HEK293 (cell line): ENCODE measurements around the gene STUB1.

Experiments
- HOXD13 ChIP-seq: sonication (generic); formaldehyde crosslinking; IDR thresholded peaks from 2 replicates; pipeline ENCODE4 v1.8.0; 2022; ENCODE audit warnings: missing genetic modification reagents, borderline replicate concordance
- REST ChIP-seq: fragments of 450-650 bp; formaldehyde crosslinking; IDR thresholded peaks from 2 replicates; pipeline ENCODE4 v1.5.1; 2016; ENCODE audit warnings: missing biosample characterization, missing genetic modification characterization
- SCRT2 ChIP-seq: fragments of 450-650 bp; formaldehyde crosslinking; IDR thresholded peaks from 2 replicates; pipeline ENCODE4 v1.5.1; 2016; ENCODE audit warnings: missing biosample characterization, missing genetic modification characterization
- YY2 ChIP-seq: fragments of 450-650 bp; formaldehyde crosslinking; IDR thresholded peaks from 2 replicates; pipeline ENCODE4 v1.5.1; 2016; ENCODE audit warnings: missing biosample characterization, missing genetic modification characterization
- ZBTB6 ChIP-seq: fragments of 450-650 bp; formaldehyde crosslinking; IDR thresholded peaks from 2 replicates; pipeline ENCODE4 v1.5.1; 2017; ENCODE audit warnings: missing biosample characterization, missing genetic modification characterization
- ZBTB7A ChIP-seq: fragments of 450-650 bp; formaldehyde crosslinking; IDR thresholded peaks from 2 replicates; pipeline ENCODE4 v1.5.1; 2016; ENCODE audit warnings: low read depth, missing biosample characterization, missing genetic modification characterization
- ZFP37 ChIP-seq: fragments of 450-650 bp; formaldehyde crosslinking; IDR thresholded peaks from 2 replicates; pipeline ENCODE4 v1.5.1; 2016; ENCODE audit warnings: missing biosample characterization, missing genetic modification characterization
- ZFP41 ChIP-seq: fragments of 450-650 bp; formaldehyde crosslinking; IDR thresholded peaks from 2 replicates; pipeline ENCODE4 v1.5.1; 2016; ENCODE audit warnings: missing biosample characterization, missing genetic modification characterization, borderline replicate concordance
- ZNF132 ChIP-seq: fragments of 450-650 bp; formaldehyde crosslinking; IDR thresholded peaks from 2 replicates; pipeline ENCODE4 v1.5.1; 2017; ENCODE audit warnings: missing biosample characterization, missing genetic modification characterization, borderline replicate concordance
- ZNF157 ChIP-seq: fragments of 450-650 bp; formaldehyde crosslinking; IDR thresholded peaks from 2 replicates; pipeline ENCODE4 v1.5.1; 2016; ENCODE audit warnings: missing biosample characterization, missing genetic modification characterization
- ZNF16 ChIP-seq: fragments of 450-650 bp; formaldehyde crosslinking; IDR thresholded peaks from 2 replicates; pipeline ENCODE4 v1.5.1; 2016; ENCODE audit warnings: low read depth, missing biosample characterization, missing genetic modification characterization
- ZNF266 ChIP-seq: fragments of 450-650 bp; formaldehyde crosslinking; IDR thresholded peaks from 2 replicates; pipeline ENCODE4 v1.5.1; 2016; ENCODE audit warnings: missing biosample characterization, missing genetic modification characterization, low read depth
- ZNF341 ChIP-seq: fragments of 450-650 bp; formaldehyde crosslinking; IDR thresholded peaks from 2 replicates; pipeline ENCODE4; 2016; ENCODE audit warnings: low read depth, missing biosample characterization, missing genetic modification characterization
- ZNF394 ChIP-seq: fragments of 450-650 bp; formaldehyde crosslinking; IDR thresholded peaks from 2 replicates; pipeline ENCODE4 v1.5.1; 2016; ENCODE audit warnings: missing biosample characterization, missing genetic modification characterization, mild to moderate bottlenecking, moderate library complexity, borderline replicate concordance
- ZNF398 ChIP-seq: fragments of 450-650 bp; formaldehyde crosslinking; IDR thresholded peaks from 2 replicates; pipeline ENCODE4 v1.5.1; 2017; ENCODE audit warnings: missing biosample characterization, missing genetic modification characterization
- ZNF423 ChIP-seq: fragments of 450-650 bp; formaldehyde crosslinking; IDR thresholded peaks from 2 replicates; pipeline ENCODE4 v1.5.1; 2016; ENCODE audit warnings: missing biosample characterization, missing genetic modification characterization
- ZNF544 ChIP-seq: fragments of 450-650 bp; formaldehyde crosslinking; IDR thresholded peaks from 2 replicates; pipeline ENCODE4 v1.5.0; 2017; ENCODE audit warnings: missing biosample characterization, missing genetic modification characterization
- ZNF561 ChIP-seq: fragments of 450-650 bp; IDR thresholded peaks from 2 replicates; pipeline ENCODE4 v1.5.1; 2018; ENCODE audit warnings: missing biosample characterization, missing genetic modification characterization, borderline replicate concordance
- ZNF571 ChIP-seq: fragments of 450-650 bp; formaldehyde crosslinking; IDR thresholded peaks from 2 replicates; pipeline ENCODE4 v1.5.0; 2017; ENCODE audit warnings: missing biosample characterization, missing genetic modification characterization
- ZNF610 ChIP-seq: fragments of 450-650 bp; formaldehyde crosslinking; IDR thresholded peaks from 2 replicates; pipeline ENCODE4 v1.5.1; 2016; ENCODE audit warnings: missing biosample characterization, missing genetic modification characterization, borderline replicate concordance
- ZXDB ChIP-seq: fragments of 450-650 bp; formaldehyde crosslinking; IDR thresholded peaks from 2 replicates; pipeline ENCODE4 v1.5.1; 2016; ENCODE audit warnings: missing biosample characterization, missing genetic modification characterization
- TF ChIP-seq, protein P1 (sequence below): fragments of 450-650 bp; formaldehyde crosslinking; IDR thresholded peaks from 2 replicates; pipeline ENCODE4; 2016; ENCODE audit warnings: missing biosample characterization, missing genetic modification characterization
- TF ChIP-seq, protein P2 (sequence below): fragments of 450-650 bp; formaldehyde crosslinking; optimal IDR thresholded peaks from 2 replicates; pipeline ENCODE3; 2016; ENCODE audit warnings: missing biosample characterization, mild to moderate bottlenecking, missing genetic modification characterization
- TF ChIP-seq, protein P3 (sequence below): fragments of 450-650 bp; formaldehyde crosslinking; IDR thresholded peaks from 2 replicates; pipeline ENCODE4 v1.5.1; 2016; ENCODE audit warnings: missing biosample characterization, missing genetic modification characterization
- TF ChIP-seq, protein P4 (sequence below): sonication (generic); formaldehyde crosslinking; IDR thresholded peaks from 2 replicates; pipeline ENCODE4 v1.8.1; 2022; ENCODE audit warnings: mild to moderate bottlenecking, moderate library complexity, missing genetic modification reagents
- TF ChIP-seq, protein P5 (sequence below): IDR thresholded peaks from 2 replicates; pipeline ENCODE4 v1.6.1; 2011; ENCODE audit warnings: mild to moderate bottlenecking, low read depth, low read length, borderline replicate concordance

STUB1 gene

GRCh38 chr16:680967-681745, 946 bp downstream of the STUB1 start (continued):
- no peak for TF ChIP-seq ZNF132 (tag by site-specific recombination)
- peak; percentile 12; the same call in 1 of the 2 replicates for TF ChIP-seq REST
- peak; percentile 98 for TF ChIP-seq ZNF610
- peak; percentile 83 for TF ChIP-seq ZNF341 (tag by site-specific recombination)
- no peak for TF ChIP-seq ZNF544
- TF ChIP-seq ZNF266 = no peak
- no peak for TF ChIP-seq ZFP41 (tag by site-specific recombination)
- TF ChIP-seq ZNF423 (tag by site-specific recombination) = no peak
- TF ChIP-seq ZNF571 (tag by site-specific recombination) = no peak
- no peak for TF ChIP-seq YY2
- TF ChIP-seq, protein P1, sequence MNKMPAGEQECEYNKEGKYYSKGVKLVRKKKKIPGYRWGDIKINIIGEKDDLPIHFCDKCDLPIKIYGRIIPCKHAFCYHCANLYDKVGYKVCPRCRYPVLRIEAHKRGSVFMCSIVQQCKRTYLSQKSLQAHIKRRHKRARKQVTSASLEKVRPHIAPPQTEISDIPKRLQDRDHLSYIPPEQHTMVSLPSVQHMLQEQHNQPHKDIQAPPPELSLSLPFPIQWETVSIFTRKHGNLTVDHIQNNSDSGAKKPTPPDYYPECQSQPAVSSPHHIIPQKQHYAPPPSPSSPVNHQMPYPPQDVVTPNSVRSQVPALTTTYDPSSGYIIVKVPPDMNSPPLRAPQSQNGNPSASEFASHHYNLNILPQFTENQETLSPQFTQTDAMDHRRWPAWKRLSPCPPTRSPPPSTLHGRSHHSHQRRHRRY = peak; percentile 22; the same call in 1 of the 2 replicates
- TF ChIP-seq ZNF16 (tag by site-specific recombination) = no peak
- TF ChIP-seq, protein P2, sequence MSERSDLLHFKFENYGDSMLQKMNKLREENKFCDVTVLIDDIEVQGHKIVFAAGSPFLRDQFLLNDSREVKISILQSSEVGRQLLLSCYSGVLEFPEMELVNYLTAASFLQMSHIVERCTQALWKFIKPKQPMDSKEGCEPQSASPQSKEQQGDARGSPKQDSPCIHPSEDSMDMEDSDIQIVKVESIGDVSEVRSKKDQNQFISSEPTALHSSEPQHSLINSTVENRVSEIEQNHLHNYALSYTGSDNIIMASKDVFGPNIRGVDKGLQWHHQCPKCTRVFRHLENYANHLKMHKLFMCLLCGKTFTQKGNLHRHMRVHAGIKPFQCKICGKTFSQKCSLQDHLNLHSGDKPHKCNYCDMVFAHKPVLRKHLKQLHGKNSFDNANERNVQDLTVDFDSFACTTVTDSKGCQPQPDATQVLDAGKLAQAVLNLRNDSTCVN (tag by site-specific recombination) = peak; percentile 47
- TF ChIP-seq, protein P3, sequence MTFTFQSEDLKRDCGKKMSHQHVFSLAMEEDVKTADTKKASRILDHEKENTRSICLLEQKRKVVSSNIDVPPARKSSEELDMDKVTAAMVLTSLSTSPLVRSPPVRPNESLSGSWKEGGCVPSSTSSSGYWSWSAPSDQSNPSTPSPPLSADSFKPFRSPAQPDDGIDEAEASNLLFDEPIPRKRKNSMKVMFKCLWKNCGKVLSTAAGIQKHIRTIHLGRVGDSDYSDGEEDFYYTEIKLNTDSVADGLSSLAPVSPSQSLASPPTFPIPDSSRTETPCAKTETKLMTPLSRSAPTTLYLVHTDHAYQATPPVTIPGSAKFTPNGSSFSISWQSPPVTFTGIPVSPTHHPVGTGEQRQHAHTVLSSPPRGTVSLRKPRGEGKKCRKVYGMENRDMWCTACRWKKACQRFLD (tag by site-specific recombination) = no peak
- no peak for TF ChIP-seq ZBTB7A (tag by site-specific recombination)
- no peak for TF ChIP-seq ZNF398
- TF ChIP-seq HOXD13 (CRISPR knock-in tag) = 0 out of 2 replicates have a peak, but pooled peaks have one; percentile 11
- TF ChIP-seq ZBTB6 (tag by site-specific recombination) = peak; percentile 49
- TF ChIP-seq SCRT2 (tag by site-specific recombination) = 0 out of 2 replicates have a peak, but pooled peaks have one; percentile 10
- no peak for TF ChIP-seq ZNF394 (tag by site-specific recombination)
- TF ChIP-seq, protein P4, sequence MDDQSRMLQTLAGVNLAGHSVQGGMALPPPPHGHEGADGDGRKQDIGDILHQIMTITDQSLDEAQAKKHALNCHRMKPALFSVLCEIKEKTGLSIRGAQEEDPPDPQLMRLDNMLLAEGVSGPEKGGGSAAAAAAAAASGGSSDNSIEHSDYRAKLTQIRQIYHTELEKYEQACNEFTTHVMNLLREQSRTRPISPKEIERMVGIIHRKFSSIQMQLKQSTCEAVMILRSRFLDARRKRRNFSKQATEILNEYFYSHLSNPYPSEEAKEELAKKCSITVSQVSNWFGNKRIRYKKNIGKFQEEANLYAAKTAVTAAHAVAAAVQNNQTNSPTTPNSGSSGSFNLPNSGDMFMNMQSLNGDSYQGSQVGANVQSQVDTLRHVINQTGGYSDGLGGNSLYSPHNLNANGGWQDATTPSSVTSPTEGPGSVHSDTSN = peak; percentile 49
- TF ChIP-seq ZNF157 (tag by site-specific recombination) = no peak
- TF ChIP-seq, protein P5, sequence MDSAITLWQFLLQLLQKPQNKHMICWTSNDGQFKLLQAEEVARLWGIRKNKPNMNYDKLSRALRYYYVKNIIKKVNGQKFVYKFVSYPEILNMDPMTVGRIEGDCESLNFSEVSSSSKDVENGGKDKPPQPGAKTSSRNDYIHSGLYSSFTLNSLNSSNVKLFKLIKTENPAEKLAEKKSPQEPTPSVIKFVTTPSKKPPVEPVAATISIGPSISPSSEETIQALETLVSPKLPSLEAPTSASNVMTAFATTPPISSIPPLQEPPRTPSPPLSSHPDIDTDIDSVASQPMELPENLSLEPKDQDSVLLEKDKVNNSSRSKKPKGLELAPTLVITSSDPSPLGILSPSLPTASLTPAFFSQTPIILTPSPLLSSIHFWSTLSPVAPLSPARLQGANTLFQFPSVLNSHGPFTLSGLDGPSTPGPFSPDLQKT = no peak
- TF ChIP-seq ZFP37 (tag by site-specific recombination) = peak; percentile 48; the same call in 1 of the 2 replicates
- no peak for TF ChIP-seq ZXDB
- no peak for TF ChIP-seq ZNF561 (tag by site-specific recombination)
